Measurements from ENCODE around the gene POLR2C. TPM values are rescaled to one million over a fixed set of nuclear protein-coding genes. Genes with fewer than 3 reads are reported as not detected.

Gene POLR2C
- total RNA-seq: 60.8 and 73.7 TPM in 2 replicates

DNA sequence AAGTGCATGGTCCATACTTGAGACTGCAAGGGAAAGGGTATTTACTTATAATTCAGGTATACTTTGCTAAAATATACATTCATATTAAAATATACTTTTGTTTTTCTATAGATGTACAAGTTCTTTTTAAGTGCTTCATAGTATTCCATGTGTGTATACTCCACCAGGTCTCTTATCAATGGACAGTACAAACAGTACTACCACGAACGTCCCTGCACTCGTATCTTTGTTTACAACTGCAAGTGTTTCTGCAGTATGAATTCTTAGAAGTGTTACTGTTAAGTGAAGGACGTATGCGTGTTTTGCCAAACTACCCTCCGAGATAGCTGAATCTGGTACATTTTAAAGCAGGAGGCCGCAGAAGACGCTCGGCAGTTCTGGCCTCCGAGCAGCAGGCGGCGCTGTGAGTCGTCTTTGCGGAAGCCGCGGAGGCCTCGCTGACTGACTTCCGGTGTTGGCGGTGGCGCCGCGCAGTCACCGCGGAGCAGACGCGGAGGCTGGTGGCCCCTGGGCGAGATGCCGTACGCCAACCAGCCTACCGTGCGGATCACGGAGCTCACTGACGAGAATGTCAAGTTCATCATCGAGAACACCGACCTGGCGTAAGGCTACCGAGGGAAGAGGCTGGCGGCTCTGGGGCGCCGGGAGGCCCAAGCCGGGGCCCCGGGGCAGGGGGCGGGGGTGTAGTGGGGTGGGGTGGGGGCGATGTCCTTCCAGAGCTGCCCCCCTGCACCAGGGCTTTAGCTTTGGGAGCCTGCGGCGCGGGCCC, at the start of gene POLR2C:
TSS of gene POLR2C (plus strand) at position 471 of the 769 bp plus-strand sequence. CDS start at position 517, 46 bp downstream.

DNA sequence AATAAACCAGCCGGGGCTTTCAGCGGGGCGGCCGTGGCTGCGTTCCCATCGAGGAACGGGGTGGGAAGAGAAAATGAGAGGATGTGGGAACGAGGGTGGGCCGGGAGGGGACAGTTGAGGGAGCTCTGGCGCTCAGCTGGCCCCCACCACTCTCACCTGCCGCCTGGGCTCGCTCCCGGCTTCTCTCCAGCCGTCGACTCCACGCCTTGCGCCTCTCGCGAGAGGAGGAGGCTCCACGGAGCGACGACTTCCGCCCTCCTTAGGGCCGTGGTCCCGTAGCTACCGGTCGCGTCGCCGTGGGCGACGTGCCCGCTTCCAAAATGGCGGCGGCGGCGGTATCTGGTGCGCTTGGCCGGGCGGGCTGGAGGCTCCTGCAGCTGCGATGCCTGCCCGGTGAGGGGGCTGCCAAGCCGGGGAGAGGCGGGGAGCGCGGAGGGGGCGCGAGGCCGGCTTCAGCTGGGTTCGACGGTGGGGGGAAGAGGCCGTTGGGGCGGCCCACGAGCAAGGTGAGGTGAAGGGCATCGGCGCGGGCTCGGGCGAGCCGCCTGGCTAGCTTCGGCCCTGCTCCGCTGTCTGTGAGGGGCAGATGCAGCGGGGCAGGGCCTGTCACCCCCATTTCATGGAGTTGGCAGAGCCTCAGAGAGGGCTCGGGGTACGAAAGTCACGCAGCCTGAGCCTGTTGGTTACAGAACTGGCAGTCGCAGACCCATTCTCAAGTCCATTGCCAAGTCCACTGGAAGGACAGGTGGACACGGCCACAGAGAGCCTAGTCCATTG, 15.1 kb upstream of the POLR2C start, which contains the start of the genes CIAPIN1 and COQ9:
TSS of gene CIAPIN1 (minus strand) at position 200 of the 777 bp plus-strand sequence. CDS start 6,457 bp downstream, outside the sequence.
TSS of gene COQ9 (plus strand) at position 294 of the 777 bp plus-strand sequence. CDS start at position 321, 27 bp downstream.

DNA sequence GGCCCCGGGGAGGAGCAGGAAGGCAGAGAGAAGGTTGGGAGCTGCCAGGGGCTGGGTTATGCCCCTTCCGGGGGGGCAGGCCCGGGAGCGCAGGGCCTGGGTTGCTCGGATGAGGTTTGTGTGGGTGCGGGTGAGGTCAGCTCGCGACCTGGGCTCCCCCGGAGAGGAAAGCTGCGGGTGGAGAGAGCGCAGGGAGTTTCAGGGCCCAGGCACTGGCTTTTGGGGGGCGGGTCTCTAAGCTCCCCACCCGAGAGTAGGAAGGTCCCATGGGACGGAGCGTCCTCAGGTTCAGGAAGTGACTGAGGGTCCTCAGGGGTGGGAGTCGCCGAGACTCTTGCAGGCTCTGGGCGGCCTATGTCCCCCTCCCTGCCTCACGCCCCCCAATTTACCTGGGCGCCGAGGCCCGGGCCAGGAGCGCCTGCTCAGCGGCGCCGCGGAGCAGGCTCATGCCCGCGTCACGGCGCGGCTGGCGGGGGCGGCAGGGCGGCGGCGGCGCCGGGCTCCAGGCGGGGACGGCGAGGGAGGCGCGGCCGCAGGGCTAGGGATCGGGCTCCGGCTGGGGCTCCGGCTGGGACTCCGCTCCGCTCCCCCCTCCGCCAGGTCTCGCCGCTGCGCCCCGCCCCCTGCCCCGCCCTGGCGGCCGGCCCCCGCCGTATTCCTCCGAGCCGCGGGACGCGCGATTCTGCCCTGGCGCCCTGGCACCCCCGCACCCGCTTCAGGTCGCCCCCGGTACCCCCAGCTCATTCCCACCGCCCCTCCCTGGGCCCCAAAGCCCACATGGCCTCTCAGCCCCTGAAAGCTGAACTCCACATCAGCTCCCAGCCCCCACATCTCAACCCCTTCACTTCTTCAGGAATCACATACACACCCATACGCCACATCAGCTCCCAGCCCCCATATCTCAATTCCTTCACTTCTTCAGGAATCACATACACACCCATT, 23.7 kb downstream of the POLR2C start, which contains the start of gene DOK4:
TSS of gene DOK4 (minus strand) at position 578 of the 942 bp plus-strand sequence. CDS start 6,986 bp downstream, outside the sequence.

Other genes starting within 250 kb of the POLR2C start
- gene ARL2BP, start 217.4 kb upstream of the POLR2C start, total RNA-seq: 50.4 and 69.6 TPM in 2 replicates
- 0.20 and 0.37 TPM in 2 replicates for gene PLLP, start 178.0 kb upstream of the POLR2C start, total RNA-seq
- not detected in 2 replicates for gene CCL22, start 103.9 kb upstream of the POLR2C start, total RNA-seq
- gene CX3CL1, start 90.2 kb upstream of the POLR2C start, total RNA-seq: 3.4 and 5.6 TPM in 2 replicates
- gene CCL17, start 57.9 kb upstream of the POLR2C start, total RNA-seq: not detected in 2 replicates
- 22.4 and 22.9 TPM in 2 replicates for gene CIAPIN1, start 15.3 kb upstream of the POLR2C start, total RNA-seq
- gene COQ9, start 15.2 kb upstream of the POLR2C start, total RNA-seq: 28.6 and 29.6 TPM in 2 replicates
- gene DOK4, start 23.8 kb downstream of the POLR2C start, total RNA-seq: 39.1 and 54.1 TPM in 2 replicates
- 22.7 and 23.3 TPM in 2 replicates for gene CCDC102A, start 73.9 kb downstream of the POLR2C start, total RNA-seq
- gene ADGRG5, start 80.0 kb downstream of the POLR2C start, total RNA-seq: not detected in 2 replicates
- 1.7 and 5.0 TPM in 2 replicates for gene ADGRG1, start 166.0 kb downstream of the POLR2C start, total RNA-seq
- gene ADGRG3, start 205.6 kb downstream of the POLR2C start, total RNA-seq: not detected in 2 replicates
- gene DRC7, start 232.1 kb downstream of the POLR2C start, total RNA-seq: 0.34 TPM in 1 of 2 replicates, not detected in the other